GM12872 (cell line): ENCODE measurements around the gene GGA2.

Experiments used
- CTCF ChIP-seq: IDR thresholded peaks from 3 replicates; pipeline ENCODE4 v1.5.1; 2011; ENCODE audit warnings: low read depth, mild to moderate bottlenecking, low read length, moderate library complexity; ENCODE audit not compliant: insufficient read depth

The GGA2 gene

GRCh38 chr16:23499801-23500200 lies 10.5 kb downstream of the GGA2 start:
- no peak for TF ChIP-seq CTCF

GRCh38 chr16:23498863-23499262 lies 11.4 kb downstream of the GGA2 start:
- TF ChIP-seq CTCF: no peak

GRCh38 chr16:23497543-23497868 lies 12.8 kb downstream of the GGA2 start:
- no peak for TF ChIP-seq CTCF

- TF ChIP-seq CTCF: no peak
Observed at GRCh38 chr16:23496821-23497542, 13.3 kb downstream of the GGA2 start.

- no peak for TF ChIP-seq CTCF
Observed at GRCh38 chr16:23495671-23496070, 14.6 kb downstream of the GGA2 start.

GRCh38 chr16:23494188-23494587 lies 16.1 kb downstream of the GGA2 start:
- no peak for TF ChIP-seq CTCF

GRCh38 chr16:23491490-23492391 lies 18.6 kb downstream of the GGA2 start:
- no peak for TF ChIP-seq CTCF
